Nephron progenitor cell (in vitro differentiated cells): ENCODE measurements around the gene RAD1.

Experiments used
- DNase-seq: peaks from one replicate; pipeline ENCODE4 v3.0.0; 2021
- H3K27ac Mint-ChIP-seq: 2 replicates; pipeline ENCODE4 v1.8.0; 2021; ENCODE audit warnings: mild to moderate bottlenecking, moderate library complexity, mixed read lengths
- H3K27me3 Mint-ChIP-seq: 2 replicates; pipeline ENCODE4 v1.8.0; 2021; ENCODE audit warnings: mild to moderate bottlenecking, low read depth, mixed read lengths; ENCODE audit not compliant: poor library complexity
- H3K36me3 Mint-ChIP-seq: 2 replicates; pipeline ENCODE4 v1.8.0; 2021; ENCODE audit warnings: low read depth, mixed read lengths
- H3K4me1 Mint-ChIP-seq: 2 replicates; pipeline ENCODE4 v1.8.0; 2021; ENCODE audit warnings: mixed read lengths
- H3K4me3 Mint-ChIP-seq: 2 replicates; pipeline ENCODE4 v1.8.0; 2021; ENCODE audit warnings: mild to moderate bottlenecking, moderate library complexity, mixed read lengths
- H3K9me3 Mint-ChIP-seq: 2 replicates; pipeline ENCODE4 v1.8.0; 2021; ENCODE audit warnings: mild to moderate bottlenecking, moderate library complexity, mixed read lengths
- CTCF ChIP-seq: fragments of 200-600 bp; sonication (generic); IDR thresholded peaks from 2 replicates; pipeline ENCODE4 v1.5.0; 2021; ENCODE audit warnings: antibody characterized with exemption

RAD1 gene

GRCh38 chr5:34914671-34915138 lies 599 bp downstream of the RAD1 start:
- H3K4me3 Mint-ChIP-seq = no peak overlapping the region
- peaks cover 33% of the 10 kb centered on the region for H3K4me1 Mint-ChIP-seq
- H3K27ac Mint-ChIP-seq = no peak overlapping the region
- TF ChIP-seq CTCF = no peak
- H3K9me3 Mint-ChIP-seq = no peaks in the 10 kb centered on the region
- DNase-seq = peak; percentile 40
- no peaks in the 10 kb centered on the region for H3K27me3 Mint-ChIP-seq
- H3K36me3 Mint-ChIP-seq = peaks cover 33% of the 10 kb centered on the region

GRCh38 chr5:34913072-34913471 lies 2.2 kb downstream of the RAD1 start:
- Mint-ChIP-seq H3K27me3 (no peaks in the 10 kb centered on the region), H3K36me3 (peaks cover 42% of the 10 kb centered on the region), H3K9me3 (no peaks in the 10 kb centered on the region), H3K4me3 (no peak overlapping the region), H3K4me1 (peaks cover 33% of the 10 kb centered on the region), H3K27ac (no peak overlapping the region)
- DNase-seq = no peak
- TF ChIP-seq CTCF = no peak

GRCh38 chr5:34905564-34905963 lies 9.7 kb downstream of the RAD1 start:
- H3K27ac Mint-ChIP-seq = no peak overlapping the region
- no peaks in the 10 kb centered on the region for H3K4me1 Mint-ChIP-seq
- no peak for DNase-seq
- peak; percentile 35 for TF ChIP-seq CTCF
- no peaks in the 10 kb centered on the region for H3K27me3 Mint-ChIP-seq
- no peak overlapping the region for H3K4me3 Mint-ChIP-seq
- peaks cover 38% of the 10 kb centered on the region for H3K36me3 Mint-ChIP-seq
- no peaks in the 10 kb centered on the region for H3K9me3 Mint-ChIP-seq

GRCh38 chr5:34903260-34903659 lies 12.0 kb downstream of the RAD1 start:
- DNase-seq = no peak
- Mint-ChIP-seq H3K27me3 (no peaks in the 10 kb centered on the region), H3K4me3 (no peak overlapping the region)

GRCh38 chr5:34900652-34901051 lies 14.7 kb downstream of the RAD1 start:
- peaks cover 23% of the 10 kb centered on the region for H3K36me3 Mint-ChIP-seq

More at GRCh38 chr5:34903260-34903659, 12.0 kb downstream of the RAD1 start:
- Mint-ChIP-seq H3K4me1 (no peaks in the 10 kb centered on the region), H3K9me3 (no peaks in the 10 kb centered on the region), H3K36me3 (peaks cover 24% of the 10 kb centered on the region), H3K27ac (no peak overlapping the region)
- no peak for TF ChIP-seq CTCF

More at GRCh38 chr5:34900652-34901051, 14.7 kb downstream of the RAD1 start:
- TF ChIP-seq CTCF = no peak
- Mint-ChIP-seq H3K4me3 (no peak overlapping the region), H3K27me3 (no peaks in the 10 kb centered on the region), H3K9me3 (no peaks in the 10 kb centered on the region), H3K27ac (no peak overlapping the region), H3K4me1 (no peaks in the 10 kb centered on the region)
- no peak for DNase-seq
